Stimulated activated CD8-positive, alpha-beta memory T cell treated with anti-CD3 and anti-CD28 coated beads, Interleukin-15, amount 100 ng/mL, for 24 hours (primary cell): ENCODE results near the gene CLDN18.

ENCODE experiments used
- DNase-seq: peaks from one replicate; pipeline ENCODE4 v3.0.0-alpha.2; 2020; ENCODE audit warnings: low read depth

Gene CLDN18

GRCh38 chr3:138025553-138025952 is 15.6 kb downstream of the CLDN18 start:
- DNase-seq, result no peak

- DNase-seq, result no peak
Measured at GRCh38 chr3:138027821-138028220, 17.9 kb downstream of the CLDN18 start.

- no peak for DNase-seq
Measured at GRCh38 chr3:138030734-138031280, 20.8 kb downstream of the CLDN18 start.

- DNase-seq, result no peak
Measured at GRCh38 chr3:138031536-138031935, 21.6 kb downstream of the CLDN18 start.

GRCh38 chr3:138032567-138032966 is 22.6 kb downstream of the CLDN18 start:
- no peak for DNase-seq

- no peak for DNase-seq
Measured at GRCh38 chr3:138033202-138033691, 23.3 kb downstream of the CLDN18 start.

- DNase-seq, result no peak
Measured at GRCh38 chr3:138034918-138035317, 25.0 kb downstream of the CLDN18 start.

GRCh38 chr3:138036572-138036971 is 26.6 kb downstream of the CLDN18 start:
- DNase-seq, result no peak

GRCh38 chr3:138038725-138039462 is 28.9 kb downstream of the CLDN18 start:
- no peak for DNase-seq

- no peak for DNase-seq
Measured at GRCh38 chr3:138042043-138042442, 32.1 kb downstream of the CLDN18 start.

- DNase-seq, result no peak
Measured at GRCh38 chr3:138043266-138044029, 33.5 kb downstream of the CLDN18 start.

- DNase-seq, result no peak
Measured at GRCh38 chr3:138046085-138046484, 36.1 kb downstream of the CLDN18 start.

GRCh38 chr3:138046955-138047354 is 37.0 kb downstream of the CLDN18 start:
- DNase-seq, result no peak

GRCh38 chr3:138047596-138048158 is 37.7 kb downstream of the CLDN18 start:
- DNase-seq, result no peak

GRCh38 chr3:138049157-138049919 is 39.4 kb downstream of the CLDN18 start:
- DNase-seq, result no peak

- DNase-seq, result no peak
Measured at GRCh38 chr3:138051947-138052802, 42.2 kb downstream of the CLDN18 start.

- no peak for DNase-seq
Measured at GRCh38 chr3:138054057-138054456, 44.1 kb downstream of the CLDN18 start.

- DNase-seq, result no peak
Measured at GRCh38 chr3:138057384-138057783, 47.4 kb downstream of the CLDN18 start.

- DNase-seq, result no peak
Measured at GRCh38 chr3:138059261-138059660, 49.3 kb downstream of the CLDN18 start.

GRCh38 chr3:138060792-138061191 is 50.8 kb downstream of the CLDN18 start:
- no peak for DNase-seq

- DNase-seq, result no peak
Measured at GRCh38 chr3:138062037-138062436, 52.1 kb downstream of the CLDN18 start.
